H1 (cell line): ENCODE data around the gene CYP2C18. TPM values are rescaled to one million over a fixed set of nuclear protein-coding genes. Genes with fewer than 3 reads are reported as not detected.

Source experiments
- CTCF ChIA-PET: fragments of 300-600 bp; sonication (Branson Sonifier 250); formaldehyde crosslinking; loops from one replicate; lab custom pipeline; 2021; ENCODE audit not compliant: partially characterized antibody; lab: Charles Lee
- POLR2A ChIA-PET: fragments of 300-600 bp; sonication (Branson Sonifier 250); formaldehyde crosslinking; loops from one replicate; lab custom pipeline; 2021; ENCODE audit warnings: inconsistent platforms; ENCODE audit not compliant: partially characterized antibody; lab: Charles Lee
- DNase-seq, 2 experiments: peaks; one replicate each; pipeline versions ENCODE4 v3.0.0 to v3.0.0-alpha.2; 2010 to 2022; ENCODE audit warnings: low spot score in 2 of 2, low read depth in 1 of 2, mixed read lengths in 1 of 2
- FAIRE-seq: peaks from 2 replicates; lab custom pipeline; 2011; peaks lifted over from hg19 to GRCh38; lab: Jason Lieb, UNC
- H2AFZ ChIP-seq: 2 replicates; pipeline ENCODE4 v1.8.1; 2012; ENCODE audit warnings: low read length, inconsistent platforms
- H2AK5ac ChIP-seq: 2 replicates; pipeline ENCODE4 v1.6.1; 2013; ENCODE audit warnings: low read depth, low read length
- H2BK120ac ChIP-seq: replicated peaks from 2 replicates; pipeline ENCODE3; 2013; ENCODE audit warnings: low read depth, low read length, inconsistent platforms
- H2BK12ac ChIP-seq: 2 replicates; pipeline ENCODE4 v1.6.1; 2013; ENCODE audit warnings: low read depth, low read length
- H2BK15ac ChIP-seq: 2 replicates; pipeline ENCODE4 v1.6.1; 2013; ENCODE audit warnings: low read length
- H2BK20ac ChIP-seq: 2 replicates; pipeline ENCODE4 v1.6.1; 2013; ENCODE audit warnings: low read length
- H2BK5ac ChIP-seq: 2 replicates; pipeline ENCODE4 v1.6.1; 2013; ENCODE audit warnings: low read depth, low read length
- H3K14ac ChIP-seq: 2 replicates; pipeline ENCODE4 v1.6.1; 2013; ENCODE audit warnings: inconsistent platforms; ENCODE audit not compliant: insufficient read length
- H3K18ac ChIP-seq: 2 replicates; pipeline ENCODE4 v1.6.1; 2013; ENCODE audit warnings: low read length; ENCODE audit errors: extremely low read depth
- H3K23ac ChIP-seq: 2 replicates; pipeline ENCODE4 v1.6.1; 2013; ENCODE audit warnings: inconsistent platforms; ENCODE audit not compliant: insufficient read length
- H3K23me2 ChIP-seq: 2 replicates; pipeline ENCODE4 v1.6.1; 2013; ENCODE audit warnings: low read depth, low read length
- H3K27ac ChIP-seq: 2 replicates; pipeline ENCODE4 v1.6.1; 2011; ENCODE audit warnings: low read depth, low read length, inconsistent platforms
- H3K27me3 ChIP-seq, 4 experiments: replicated peaks in 1 of 4; 1 replicate in 1 of 4; 2 replicates in 3 of 4; pipeline versions ENCODE4 v1.6.1 to v1.8.1; 2011 to 2013; ENCODE audit warnings: low read length in 3 of 4, mild to moderate bottlenecking in 3 of 4, inconsistent platforms in 2 of 4, mixed read lengths in 2 of 4, moderate library complexity in 1 of 4; ENCODE audit not compliant: control insufficient read depth in 3 of 4, insufficient read depth in 3 of 4; ENCODE audit errors: extremely low read depth in 1 of 4
- H3K36me3 ChIP-seq, 4 experiments: 2 replicates each; pipeline versions ENCODE4 v1.6.1 to v1.8.1; 2011 to 2013; ENCODE audit warnings: mild to moderate bottlenecking in 4 of 4, low read length in 3 of 4, moderate library complexity in 2 of 4, control low read depth in 1 of 4, inconsistent platforms in 1 of 4; ENCODE audit not compliant: insufficient read depth in 4 of 4, control insufficient read depth in 2 of 4
- H3K4ac ChIP-seq: replicated peaks from 2 replicates; pipeline ENCODE3; 2013; ENCODE audit warnings: low read length, low read depth, mixed read lengths, inconsistent platforms; ENCODE audit not compliant: insufficient read length
- H3K4me1 ChIP-seq, 4 experiments: replicated peaks in 1 of 4; 1 replicate in 1 of 4; 2 replicates in 3 of 4; pipeline versions ENCODE4 v1.6.1 to v1.8.1; 2011 to 2013; ENCODE audit warnings: low read length in 3 of 4, inconsistent platforms in 2 of 4, mixed read lengths in 1 of 4; ENCODE audit not compliant: insufficient read depth in 4 of 4, control insufficient read depth in 3 of 4
- H3K4me2 ChIP-seq, 2 experiments: 2 replicates each; pipeline versions ENCODE4 v1.6.1 to v1.8.1; 2011 to 2013; ENCODE audit warnings: low read depth in 2 of 2, low read length in 2 of 2, control low read depth in 1 of 2, inconsistent platforms in 1 of 2, mild to moderate bottlenecking in 1 of 2; ENCODE audit not compliant: insufficient read depth in 1 of 2
- H3K4me3 ChIP-seq, 4 experiments: fragments of 200-600, 300-600 bp in 1 of 4; sonication (generic), shearing (Covaris generic), sonication (Bioruptor Twin) in 1 of 4; 2 replicates each; pipeline versions ENCODE4 v1.5.1 to v1.8.1; 2011 to 2016; ENCODE audit warnings: low read length in 4 of 4, low read depth in 3 of 4, control low read depth in 2 of 4, inconsistent platforms in 2 of 4, mild to moderate bottlenecking in 2 of 4, mixed read lengths in 1 of 4, moderate library complexity in 1 of 4; ENCODE audit not compliant: insufficient read depth in 2 of 4; ENCODE audit errors: extremely low read depth in 1 of 4
- H3K56ac ChIP-seq: replicated peaks from 2 replicates; pipeline ENCODE3; 2013; ENCODE audit warnings: low read depth, mild to moderate bottlenecking, mixed read lengths, low read length, inconsistent platforms; ENCODE audit not compliant: insufficient read length
- H3K79me1 ChIP-seq: 2 replicates; pipeline ENCODE4 v1.6.1; 2013; ENCODE audit warnings: low read depth, low read length, control low read depth
- H3K79me2 ChIP-seq, 2 experiments: 2 replicates each; pipeline versions ENCODE4 v1.6.1 to v1.8.1; 2012 to 2013; ENCODE audit warnings: low read length in 2 of 2, mild to moderate bottlenecking in 2 of 2, inconsistent platforms in 1 of 2; ENCODE audit not compliant: insufficient read depth in 2 of 2, control insufficient read depth in 1 of 2
- H3K9ac ChIP-seq, 4 experiments: replicated peaks in 1 of 4; 1 replicate in 1 of 4; 2 replicates in 3 of 4; pipeline versions ENCODE4 v1.6.1 to v1.8.1; 2011 to 2013; ENCODE audit warnings: low read depth in 3 of 4, low read length in 3 of 4, control low read depth in 2 of 4, mild to moderate bottlenecking in 2 of 4, moderate library complexity in 2 of 4, inconsistent platforms in 1 of 4; ENCODE audit errors: extremely low read depth in 1 of 4
- H3K9me3 ChIP-seq, 2 experiments: 2 replicates each; pipeline versions ENCODE4 v1.6.1 to v1.8.1; 2012 to 2013; ENCODE audit warnings: mild to moderate bottlenecking in 2 of 2, moderate library complexity in 2 of 2, control low read depth in 1 of 2, inconsistent platforms in 1 of 2, low read depth in 1 of 2, low read length in 1 of 2, mixed read lengths in 1 of 2; ENCODE audit not compliant: insufficient read depth in 2 of 2
- H4K20me1 ChIP-seq, 2 experiments: replicated peaks in 1 of 2; 2 replicates each; pipeline versions ENCODE3 to v1.8.1; 2011 to 2013; ENCODE audit warnings: inconsistent platforms in 2 of 2, low read length in 2 of 2, mild to moderate bottlenecking in 1 of 2; ENCODE audit not compliant: insufficient read depth in 2 of 2, control insufficient read depth in 1 of 2
- H4K5ac ChIP-seq: 2 replicates; pipeline ENCODE4 v1.6.1; 2013; ENCODE audit warnings: low read length, low read depth, mixed read lengths, inconsistent platforms; ENCODE audit not compliant: insufficient read length
- H4K8ac ChIP-seq: 2 replicates; pipeline ENCODE4 v1.8.0; 2013; ENCODE audit warnings: mild to moderate bottlenecking, moderate library complexity, low read length, inconsistent platforms; ENCODE audit not compliant: insufficient read depth; ENCODE audit errors: extremely low read depth
- H4K91ac ChIP-seq: replicated peaks from 2 replicates; pipeline ENCODE3; 2013; ENCODE audit warnings: low read length, mixed read lengths, inconsistent platforms; ENCODE audit not compliant: insufficient read length
- ATF2 ChIP-seq: IDR thresholded peaks from 2 replicates; pipeline ENCODE4 v1.6.1; 2012; ENCODE audit warnings: low read length, inconsistent platforms
- BCL11A ChIP-seq, 2 experiments: IDR thresholded peaks; one replicate each; pipeline ENCODE4 v1.6.1; 2011; ENCODE audit warnings: low read depth in 2 of 2, low read length in 2 of 2, mild to moderate bottlenecking in 2 of 2
- CBX8 ChIP-seq: fragments of 300-800, 300-1000 bp; sonication (generic); IDR thresholded peaks from 2 replicates; pipeline ENCODE4 v1.7.1; 2016; ENCODE audit warnings: low read depth, low read length, borderline replicate concordance
- CEBPB ChIP-seq: IDR thresholded peaks from 2 replicates; pipeline ENCODE4 v1.6.1; 2012; ENCODE audit warnings: low read depth, low read length
- CHD2 ChIP-seq: IDR thresholded peaks from 2 replicates; pipeline ENCODE4 v1.6.1; 2012; ENCODE audit warnings: low read length, improper control_type of control experiment
- EP300 ChIP-seq, 2 experiments: IDR thresholded peaks; 1 replicate in 1 of 2; 2 replicates in 1 of 2; pipeline ENCODE4 v1.6.1; 2011 to 2012; ENCODE audit warnings: low read depth in 2 of 2, low read length in 2 of 2, mild to moderate bottlenecking in 2 of 2, borderline replicate concordance in 1 of 2, inconsistent platforms in 1 of 2, moderate library complexity in 1 of 2
- JUND ChIP-seq: IDR thresholded peaks from 2 replicates; pipeline ENCODE4 v1.6.1; 2011; ENCODE audit warnings: mild to moderate bottlenecking, improper control_type of control experiment, low read length
- NRF1 ChIP-seq: IDR thresholded peaks from 2 replicates; pipeline ENCODE4 v1.6.1; 2011; ENCODE audit warnings: mild to moderate bottlenecking, low read depth, low read length, improper control_type of control experiment
- POLR2AphosphoS5 ChIP-seq: IDR thresholded peaks from 2 replicates; pipeline ENCODE4 v1.6.1; 2011; ENCODE audit warnings: low read depth, low read length
- RFX5 ChIP-seq: IDR thresholded peaks from 2 replicates; pipeline ENCODE4 v1.6.1; 2011; ENCODE audit warnings: low read depth, low read length, improper control_type of control experiment, borderline replicate concordance
- RXRA ChIP-seq: IDR thresholded peaks from 2 replicates; pipeline ENCODE4 v1.6.1; 2011; ENCODE audit warnings: low read depth, mild to moderate bottlenecking, low read length, moderate library complexity; ENCODE audit not compliant: insufficient read depth
- TAF7 ChIP-seq: optimal IDR thresholded peaks from 2 replicates; pipeline ENCODE3; 2011; ENCODE audit warnings: low read depth, mild to moderate bottlenecking, inconsistent platforms, low read length, moderate library complexity, borderline replicate concordance
- ZNF274 ChIP-seq: IDR thresholded peaks from 2 replicates; pipeline ENCODE4 v1.7.0; 2012; ENCODE audit warnings: low read length, borderline replicate concordance; ENCODE audit errors: extremely low read depth
- WGBS, 2 experiments: shearing (Covaris generic) in 1 of 2; methylation state at CpG; one replicate each; pipeline versions ENCODE4 v1.1.6 to v1.1.7; 2013 to 2015; ENCODE audit warnings: low lambda C conversion rate in 2 of 2, mixed read lengths in 2 of 2, inconsistent platforms in 1 of 2, low coverage in 1 of 2, missing lambda C conversion rate in 1 of 2; ENCODE audit not compliant: insufficient replicate concordance in 2 of 2, insufficient coverage in 1 of 2, insufficient read length in 1 of 2; ENCODE audit errors: extremely low coverage in 1 of 2, missing lambda C conversion rate in 1 of 2; 5-methylcytosine and 5-hydroxymethylcytosine counted together
- polyA plus RNA-seq, 7 experiments: library from polyadenylated mRNA; depleted of rRNA in 3 of 7; stranded (reverse) in 5 of 7; unstranded in 2 of 7; fragments of >200 nt in 5 of 7; fragments of 200-250 nt in 2 of 7; gene quantifications; 1 replicate in 5 of 7; 2 replicates in 1 of 7; 4 replicates in 1 of 7; pipeline versions ENCODE4 v1.2.1 to v1.2.3, GENCODE V29; 2011 to 2013; ENCODE audit warnings: missing spikeins in 2 of 7, mixed read lengths in 2 of 7
- total RNA-seq: library from RNA; stranded (reverse); fragmentation: NEBNext Ultra II Directional; extraction: Animal tissue kit (Norgen Biotek cat#: 25700); gene quantifications from 2 replicates; pipeline ENCODE4 v1.2.1, GENCODE V29; 2021

Gene CYP2C18
- total and polyA plus RNA-seq, 2 of the 8 experiments (the other 6 are each of a cell fraction or from before 2014, with no cell fraction given): 0.17 TPM; not detected in 1

- H3K14ac ChIP-seq: no peak overlapping the region
- H3K9me3 ChIP-seq: no peaks in the 10 kb centered on the region
- H2AFZ ChIP-seq: no peak overlapping the region
- no peaks in the 10 kb centered on the region for H3K27me3 ChIP-seq
- H4K91ac ChIP-seq: no peak overlapping the region
- H2BK20ac ChIP-seq: no peak overlapping the region
- H4K8ac ChIP-seq: no peak overlapping the region
- H3K36me3 ChIP-seq: no peaks in the 10 kb centered on the region
- H3K23me2 ChIP-seq: no peaks in the 10 kb centered on the region
- H3K4me3 ChIP-seq: no peak overlapping the region
- no peaks in the 10 kb centered on the region for H3K79me2 ChIP-seq
- H3K79me1 ChIP-seq: no peaks in the 10 kb centered on the region
- no peak overlapping the region for H2BK120ac ChIP-seq
- no peak overlapping the region for H3K27ac ChIP-seq
- ChIA-PET CTCF (interaction anchor here (1.2 to 1.7 kb wide), 2 partner anchors 27 to 36 kb away, joined by 3 to 9 read pairs; no protein-coding TSS in a partner anchor), POLR2A (interaction anchor here (0.6 kb wide), 1 partner anchor 1003 kb away, joined by 3 read pairs; no protein-coding TSS in a partner anchor)
- no peak overlapping the region for H2BK5ac ChIP-seq
- no peak overlapping the region for H3K4me2 ChIP-seq
- H3K23ac ChIP-seq: no peak overlapping the region
- no peak overlapping the region for H2AK5ac ChIP-seq
- no peak overlapping the region for H2BK12ac ChIP-seq
- H3K4me1 ChIP-seq: no peaks in the 10 kb centered on the region
- H2BK15ac ChIP-seq: no peak overlapping the region
- 79% methylated on average over 2 of the region's 2 CpGs; no CpG with 5 or more reads in 1 of the 2 experiments for whole genome bisulfite sequencing, 2 experiments
- H3K56ac ChIP-seq: no peak overlapping the region
- FAIRE-seq (no peak), DNase-seq (no peak)
- no peak overlapping the region for H3K4ac ChIP-seq
- H3K9ac ChIP-seq: no peak overlapping the region
- H4K5ac ChIP-seq: no peak overlapping the region
- H4K20me1 ChIP-seq: no peaks in the 10 kb centered on the region
- no peak overlapping the region for H3K18ac ChIP-seq
- no peak for TF ChIP-seq ATF2
- TF ChIP-seq RXRA: no peak
- no peak for TF ChIP-seq BCL11A (IDR thresholded peaks at IDR 0.05; ENCODE audit: low read depth in 2 of 2, low read length in 2 of 2)
- TF ChIP-seq CBX8: no peak
- TF ChIP-seq JUND: no peak
- no peak for TF ChIP-seq EP300 (IDR thresholded peaks at IDR 0.05; ENCODE audit: borderline replicate concordance in 1 of 2, low read depth in 2 of 2, low read length in 2 of 2)
- TF ChIP-seq CHD2: no peak
- no peak for TF ChIP-seq CEBPB
- no peak for TF ChIP-seq POLR2AphosphoS5
- TF ChIP-seq RFX5: no peak
- TF ChIP-seq NRF1: no peak
- no peak for TF ChIP-seq TAF7
- no peak for TF ChIP-seq ZNF274
Measured at GRCh38 chr10:94676496-94676895, 7.0 kb upstream of the CYP2C18 start.
